ENCODE measurements around the gene CEP350.

DNA sequence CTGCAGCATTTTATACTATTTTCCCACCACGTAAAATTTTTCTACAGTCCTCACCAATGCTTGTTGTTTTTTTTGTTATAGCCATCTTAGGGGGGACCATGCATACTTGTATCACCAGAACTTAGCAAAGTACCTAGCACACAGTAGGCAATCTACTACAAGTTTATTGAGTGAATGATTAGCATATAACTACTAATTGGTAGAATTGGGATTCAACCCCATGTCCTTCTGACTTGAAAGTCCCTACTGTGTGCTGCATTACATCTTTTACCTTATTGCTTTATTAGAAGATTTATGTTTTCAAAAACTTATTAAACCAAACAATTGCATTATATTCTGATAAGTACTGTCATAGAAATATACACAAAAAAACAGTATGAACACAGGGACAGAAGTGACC lies 92.1 kb downstream of the CEP350 start:
- TF ChIP-seq, protein P1, sequence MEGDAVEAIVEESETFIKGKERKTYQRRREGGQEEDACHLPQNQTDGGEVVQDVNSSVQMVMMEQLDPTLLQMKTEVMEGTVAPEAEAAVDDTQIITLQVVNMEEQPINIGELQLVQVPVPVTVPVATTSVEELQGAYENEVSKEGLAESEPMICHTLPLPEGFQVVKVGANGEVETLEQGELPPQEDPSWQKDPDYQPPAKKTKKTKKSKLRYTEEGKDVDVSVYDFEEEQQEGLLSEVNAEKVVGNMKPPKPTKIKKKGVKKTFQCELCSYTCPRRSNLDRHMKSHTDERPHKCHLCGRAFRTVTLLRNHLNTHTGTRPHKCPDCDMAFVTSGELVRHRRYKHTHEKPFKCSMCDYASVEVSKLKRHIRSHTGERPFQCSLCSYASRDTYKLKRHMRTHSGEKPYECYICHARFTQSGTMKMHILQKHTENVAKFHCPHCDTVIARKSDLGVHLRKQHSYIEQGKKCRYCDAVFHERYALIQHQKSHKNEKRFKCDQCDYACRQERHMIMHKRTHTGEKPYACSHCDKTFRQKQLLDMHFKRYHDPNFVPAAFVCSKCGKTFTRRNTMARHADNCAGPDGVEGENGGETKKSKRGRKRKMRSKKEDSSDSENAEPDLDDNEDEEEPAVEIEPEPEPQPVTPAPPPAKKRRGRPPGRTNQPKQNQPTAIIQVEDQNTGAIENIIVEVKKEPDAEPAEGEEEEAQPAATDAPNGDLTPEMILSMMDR (conservative IDR thresholded peaks at IDR 0.05; ENCODE audit: low read depth, low read length): no peak
- TF ChIP-seq EZH2 (IDR thresholded peaks at IDR 0.05; ENCODE audit: low read length, unreplicated experiment): no peak

Measured in PC-3 (cell line).